ENCODE measurements around the gene SEC24D. TPM values are rescaled to one million over a fixed set of nuclear protein-coding genes. Genes with fewer than 3 reads are reported as not detected.

SEC24D gene
- total RNA-seq, 1 experiment from 2014 or later = 63.1 TPM

- TF ChIP-seq ZNF121 (CRISPR knock-in tag; IDR thresholded peaks at IDR 0.05) (no peak), GRHL2 (CRISPR knock-in tag; IDR thresholded peaks at IDR 0.05; ENCODE audit: insufficient replicate concordance, severe bottlenecking) (no peak), AR (CRISPR knock-in tag; IDR thresholded peaks at IDR 0.05) (no peak), JUN (CRISPR knock-in tag; IDR thresholded peaks at IDR 0.05) (no peak), NFATC4 (CRISPR knock-in tag; IDR thresholded peaks at IDR 0.05) (no peak), SMAD4 (CRISPR knock-in tag; IDR thresholded peaks at IDR 0.05) (no peak), ZNF317 (CRISPR knock-in tag; IDR thresholded peaks at IDR 0.05; ENCODE audit: borderline replicate concordance, low read depth) (no peak), ATF1 (CRISPR knock-in tag; IDR thresholded peaks at IDR 0.05) (no peak), ATF6 (CRISPR knock-in tag; IDR thresholded peaks at IDR 0.05) (no peak), SP1 (CRISPR knock-in tag; conservative IDR thresholded peaks at IDR 0.05) (no peak)
- TF ChIP-seq, protein P1, sequence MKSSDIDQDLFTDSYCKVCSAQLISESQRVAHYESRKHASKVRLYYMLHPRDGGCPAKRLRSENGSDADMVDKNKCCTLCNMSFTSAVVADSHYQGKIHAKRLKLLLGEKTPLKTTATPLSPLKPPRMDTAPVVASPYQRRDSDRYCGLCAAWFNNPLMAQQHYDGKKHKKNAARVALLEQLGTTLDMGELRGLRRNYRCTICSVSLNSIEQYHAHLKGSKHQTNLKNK (CRISPR knock-in tag; IDR thresholded peaks at IDR 0.05) = no peak
These were observed 62.5 kb downstream of the SEC24D start (continued) for GRCh38 chr4:118773429-118773792.

GRCh38 chr4:118772767-118773428, 63.0 kb downstream of the SEC24D start:
- Mint-ChIP-seq H3K9me3 (peaks cover 4% of the 10 kb centered on the region), H3K27me3 (ENCODE audit: low read depth) (no peaks in the 10 kb centered on the region), H3K4me3 (no peak overlapping the region), H3K27ac (peak overlapping the region; percentile 76), H3K4me1 (peaks cover 25% of the 10 kb centered on the region), H3K36me3 (peaks cover 11% of the 10 kb centered on the region)
- ChIA-PET POLR2A (no interaction called here), CTCF (interaction anchor here (1.1 to 3.6 kb wide), 5 partner anchors 27 to 196 kb away, joined by 4 to 13 read pairs (median 10); no protein-coding TSS in a partner anchor)
- no peak for ATAC-seq
- no peak for DNase-seq (ENCODE audit: low spot score)
- TF ChIP-seq AR (CRISPR knock-in tag; IDR thresholded peaks at IDR 0.05) (no peak), FOXK1 (CRISPR knock-in tag; IDR thresholded peaks at IDR 0.05) (no peak), MXD4 (CRISPR knock-in tag; IDR thresholded peaks at IDR 0.05; ENCODE audit: borderline replicate concordance) (no peak), HMGA2 (CRISPR knock-in tag; IDR thresholded peaks at IDR 0.05) (no peak), ERG (CRISPR knock-in tag; IDR thresholded peaks at IDR 0.05) (no peak), ZNF138 (CRISPR knock-in tag; conservative IDR thresholded peaks at IDR 0.05) (no peak), CREM (CRISPR knock-in tag; IDR thresholded peaks at IDR 0.05) (no peak), E2F5 (CRISPR knock-in tag; IDR thresholded peaks at IDR 0.05) (no peak)
- TF ChIP-seq, protein P1 (CRISPR knock-in tag; IDR thresholded peaks at IDR 0.05) = no peak
- TF ChIP-seq, protein P2, sequence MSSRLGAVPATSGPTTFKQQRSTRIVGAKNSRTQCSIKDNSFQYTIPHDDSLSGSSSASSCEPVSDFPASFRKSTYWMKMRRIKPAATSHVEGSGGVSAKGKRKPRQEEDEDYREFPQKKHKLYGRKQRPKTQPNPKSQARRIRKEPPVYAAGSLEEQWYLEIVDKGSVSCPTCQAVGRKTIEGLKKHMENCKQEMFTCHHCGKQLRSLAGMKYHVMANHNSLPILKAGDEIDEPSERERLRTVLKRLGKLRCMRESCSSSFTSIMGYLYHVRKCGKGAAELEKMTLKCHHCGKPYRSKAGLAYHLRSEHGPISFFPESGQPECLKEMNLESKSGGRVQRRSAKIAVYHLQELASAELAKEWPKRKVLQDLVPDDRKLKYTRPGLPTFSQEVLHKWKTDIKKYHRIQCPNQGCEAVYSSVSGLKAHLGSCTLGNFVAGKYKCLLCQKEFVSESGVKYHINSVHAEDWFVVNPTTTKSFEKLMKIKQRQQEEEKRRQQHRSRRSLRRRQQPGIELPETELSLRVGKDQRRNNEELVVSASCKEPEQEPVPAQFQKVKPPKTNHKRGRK (CRISPR knock-in tag; IDR thresholded peaks at IDR 0.05; ENCODE audit: borderline replicate concordance) = no peak
- TF ChIP-seq, protein P3, sequence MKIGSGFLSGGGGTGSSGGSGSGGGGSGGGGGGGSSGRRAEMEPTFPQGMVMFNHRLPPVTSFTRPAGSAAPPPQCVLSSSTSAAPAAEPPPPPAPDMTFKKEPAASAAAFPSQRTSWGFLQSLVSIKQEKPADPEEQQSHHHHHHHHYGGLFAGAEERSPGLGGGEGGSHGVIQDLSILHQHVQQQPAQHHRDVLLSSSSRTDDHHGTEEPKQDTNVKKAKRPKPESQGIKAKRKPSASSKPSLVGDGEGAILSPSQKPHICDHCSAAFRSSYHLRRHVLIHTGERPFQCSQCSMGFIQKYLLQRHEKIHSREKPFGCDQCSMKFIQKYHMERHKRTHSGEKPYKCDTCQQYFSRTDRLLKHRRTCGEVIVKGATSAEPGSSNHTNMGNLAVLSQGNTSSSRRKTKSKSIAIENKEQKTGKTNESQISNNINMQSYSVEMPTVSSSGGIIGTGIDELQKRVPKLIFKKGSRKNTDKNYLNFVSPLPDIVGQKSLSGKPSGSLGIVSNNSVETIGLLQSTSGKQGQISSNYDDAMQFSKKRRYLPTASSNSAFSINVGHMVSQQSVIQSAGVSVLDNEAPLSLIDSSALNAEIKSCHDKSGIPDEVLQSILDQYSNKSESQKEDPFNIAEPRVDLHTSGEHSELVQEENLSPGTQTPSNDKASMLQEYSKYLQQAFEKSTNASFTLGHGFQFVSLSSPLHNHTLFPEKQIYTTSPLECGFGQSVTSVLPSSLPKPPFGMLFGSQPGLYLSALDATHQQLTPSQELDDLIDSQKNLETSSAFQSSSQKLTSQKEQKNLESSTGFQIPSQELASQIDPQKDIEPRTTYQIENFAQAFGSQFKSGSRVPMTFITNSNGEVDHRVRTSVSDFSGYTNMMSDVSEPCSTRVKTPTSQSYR (CRISPR knock-in tag; IDR thresholded peaks at IDR 0.05) = no peak
